Measurements from ENCODE around the gene EPHB3.

Gene EPHB3

GRCh38 chr3:184626923-184627322, 65.3 kb downstream of the EPHB3 start:
- DNase-seq (ENCODE audit: low read depth): no peak

- no peak for DNase-seq (ENCODE audit: low read depth)
These were observed 68.1 kb downstream of the EPHB3 start for GRCh38 chr3:184629555-184630160.

- DNase-seq (ENCODE audit: low read depth): no peak
These were observed 69.4 kb downstream of the EPHB3 start for GRCh38 chr3:184630861-184631471.

- no peak for DNase-seq (ENCODE audit: low read depth)
These were observed 69.9 kb downstream of the EPHB3 start for GRCh38 chr3:184631472-184631861.
